Keratinocyte (primary cell): ENCODE measurements around the gene RHBDD1.

Experiments
- CTCF ChIP-seq, 3 experiments: IDR thresholded peaks in 1 of 3; conservative IDR thresholded peaks in 1 of 3; optimal IDR thresholded peaks in 1 of 3; 2 replicates in 2 of 3; 3 replicates in 1 of 3; pipeline versions ENCODE3 to v1.5.1; 2011; ENCODE audit warnings: low read length in 3 of 3, mild to moderate bottlenecking in 3 of 3, moderate library complexity in 2 of 3, control low read depth in 1 of 3, inconsistent platforms in 1 of 3; ENCODE audit not compliant: insufficient read depth in 2 of 3; ENCODE audit errors: extremely low read depth in 1 of 3
- EZH2 ChIP-seq: IDR thresholded peaks from one replicate; pipeline ENCODE4 v1.6.1; 2012; ENCODE audit warnings: inconsistent platforms, mild to moderate bottlenecking, low read length, moderate library complexity

- TF ChIP-seq CTCF (optimal IDR thresholded peaks at IDR 0.05 in 1 of 3, IDR thresholded peaks at IDR 0.05 in 1 of 3, conservative IDR thresholded peaks at IDR 0.05 in 1 of 3; ENCODE audit: extremely low read depth in 1 of 3, insufficient read depth in 2 of 3, low read length in 3 of 3) (peak; percentile 64 to 88 (median 78)), EZH2 (no peak)
Measured at GRCh38 chr2:227033471-227034148, 197.8 kb downstream of the RHBDD1 start.
